Transverse colon (tissue), 4 donors: ENCODE measurements around the gene STX12. TPM values are rescaled to one million over a fixed set of nuclear protein-coding genes. Genes with fewer than 3 reads are reported as not detected.
A peak's percentile ranks its signal among the peaks of the same experiment; 100 is the strongest.
"Not testable (repeated sequence)": the region's sequence is repeated elsewhere in the genome, so short reads cannot be mapped to it uniquely, and the experiment has no call there.

Source experiments
- DNase-seq: peaks from one replicate; pipeline ENCODE4 v3.0.0-alpha.2; 2019
- H3K27ac ChIP-seq, 4 donors: fragments of 200-600 bp; sonication (generic); 2 replicates each; pipeline ENCODE4 v1.5.1; 2016 to 2018; ENCODE audit warnings: inconsistent platforms in 4 of 4
- H3K27me3 ChIP-seq: fragments of 200-600 bp; sonication (generic); 2 replicates; pipeline ENCODE4 v1.5.1; 2017; ENCODE audit warnings: inconsistent platforms
- H3K36me3 ChIP-seq, 4 donors: fragments of 200-600 bp; sonication (generic); 2 replicates each; pipeline ENCODE4 v1.5.1; 2017 to 2019; ENCODE audit warnings: inconsistent platforms in 4 of 4
- H3K4me1 ChIP-seq, 4 donors: fragments of 200-600 bp; sonication (generic); 2 replicates each; pipeline ENCODE4 v1.5.1; 2017 to 2020; ENCODE audit warnings: inconsistent platforms in 4 of 4
- H3K4me3 ChIP-seq, 4 donors: fragments of 200-600 bp; sonication (generic); 1 replicate in 1 of 4; 2 replicates in 3 of 4; pipeline versions ENCODE4 v1.5.1 to v1.6.1; 2017 to 2019; ENCODE audit warnings: inconsistent platforms in 4 of 4
- H3K9me3 ChIP-seq, 2 donors: fragments of 200-600 bp; sonication (generic); 2 replicates each; pipeline ENCODE4 v1.5.1; 2017 to 2019; ENCODE audit warnings: inconsistent platforms in 2 of 2
- EP300 ChIP-seq: sonication (generic); formaldehyde crosslinking; IDR thresholded peaks from one replicate; pipeline ENCODE4 v1.6.1; 2017; ENCODE audit warnings: antibody characterized with exemption, low read depth
- POLR2A ChIP-seq: fragments of 450-650 bp; IDR thresholded peaks from one replicate; pipeline ENCODE4 v1.6.1; 2016; ENCODE audit warnings: antibody characterized with exemption, mild to moderate bottlenecking, moderate library complexity
- POLR2AphosphoS5 ChIP-seq, 3 donors: sonication (generic); formaldehyde crosslinking; IDR thresholded peaks; one replicate each; pipeline ENCODE4 v1.6.1; 2016; ENCODE audit warnings: antibody characterized with exemption in 3 of 3
- WGBS, 2 donors: methylation state at CpG; one replicate each; pipeline ENCODE4 v1.1.5; 2018; ENCODE audit warnings: low coverage in 1 of 2; 5-methylcytosine and 5-hydroxymethylcytosine counted together
- in situ Hi-C, 4 donors: fragments of 200-750 bp; cut with MboI; loops; one replicate each; pipeline versions ENCODE4 v1.15.0 to v1.15.1; 2017; ENCODE audit warnings: low sequenced_read_pairs in 3 of 4, low pct_ligation_motif_present in 1 of 4, low pct_unique_long_range_greater_than_20kb in 1 of 4
- intact Hi-C: fragments of 100-400 bp; cut with DNase I; formaldehyde crosslinking; loops from one replicate; pipeline ENCODE4 v1.15.1; 2023; ENCODE audit warnings: low total_unique reads
- total RNA-seq, 4 donors: library from RNA; depleted of rRNA; stranded (reverse); fragments of >200 nt; gene quantifications; one replicate each; pipeline ENCODE4 v1.1.0, GENCODE V29; 2016
- TF ChIP-seq, protein P1 (sequence below), 5 experiments: fragments of 200-600 bp in 3 of 5; fragments of 450-650 bp in 2 of 5; sonication (generic) in 3 of 5; IDR thresholded peaks; 1 replicate in 2 of 5; 2 replicates in 3 of 5; pipeline ENCODE4 v1.5.1; 2016 to 2017; ENCODE audit warnings: antibody characterized with exemption in 5 of 5, inconsistent platforms in 3 of 5, mild to moderate bottlenecking in 2 of 5, moderate library complexity in 1 of 5

STX12 gene
- total RNA-seq, 4 donors from 2014 or later = 11.3 to 65.3 (median 47.6) TPM

DNA sequence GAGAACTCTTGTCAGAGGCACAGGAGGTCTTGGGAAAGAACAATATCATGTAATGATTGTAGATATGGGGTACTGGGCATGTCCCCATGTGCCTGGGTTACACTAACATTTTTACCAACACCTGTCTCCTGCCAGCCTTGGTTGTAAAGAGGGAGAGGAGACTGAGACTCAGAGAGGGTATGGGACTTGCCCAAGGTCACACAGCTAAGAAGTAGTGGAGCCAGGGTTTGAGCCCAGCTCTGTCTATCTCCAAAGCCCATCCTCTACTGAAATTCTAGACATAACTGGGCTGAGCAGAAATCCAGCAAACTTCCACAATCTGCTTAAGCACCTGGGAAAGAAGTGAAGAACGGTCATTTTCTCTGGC is 96.7 kb downstream of the STX12 start:
- no peak overlapping the region for H3K4me3 ChIP-seq
- no peaks in the 10 kb centered on the region for H3K27me3 ChIP-seq
- in situ Hi-C loops = loop anchor here in 3 of 4 donors (10.0 to 25.0 kb wide), 3 partner anchors 105 to 343 kb away; no protein-coding TSS in a partner anchor
- H3K9me3 ChIP-seq = no peaks in the 10 kb centered on the region
- intact Hi-C loops = no loop called here
- H3K4me1 ChIP-seq = peaks cover 0 to 10% (median 9%) of the 10 kb centered on the region in 4 donors
- WGBS, 2 donors = 73% methylated on average over 1 of the region's 1 CpG; no CpG with 5 or more reads in 1 of the 2 donors
- TF ChIP-seq POLR2AphosphoS5 (IDR thresholded peaks at IDR 0.05) (no peak), EP300 (no peak), POLR2A (no peak)
- TF ChIP-seq, protein P1, sequence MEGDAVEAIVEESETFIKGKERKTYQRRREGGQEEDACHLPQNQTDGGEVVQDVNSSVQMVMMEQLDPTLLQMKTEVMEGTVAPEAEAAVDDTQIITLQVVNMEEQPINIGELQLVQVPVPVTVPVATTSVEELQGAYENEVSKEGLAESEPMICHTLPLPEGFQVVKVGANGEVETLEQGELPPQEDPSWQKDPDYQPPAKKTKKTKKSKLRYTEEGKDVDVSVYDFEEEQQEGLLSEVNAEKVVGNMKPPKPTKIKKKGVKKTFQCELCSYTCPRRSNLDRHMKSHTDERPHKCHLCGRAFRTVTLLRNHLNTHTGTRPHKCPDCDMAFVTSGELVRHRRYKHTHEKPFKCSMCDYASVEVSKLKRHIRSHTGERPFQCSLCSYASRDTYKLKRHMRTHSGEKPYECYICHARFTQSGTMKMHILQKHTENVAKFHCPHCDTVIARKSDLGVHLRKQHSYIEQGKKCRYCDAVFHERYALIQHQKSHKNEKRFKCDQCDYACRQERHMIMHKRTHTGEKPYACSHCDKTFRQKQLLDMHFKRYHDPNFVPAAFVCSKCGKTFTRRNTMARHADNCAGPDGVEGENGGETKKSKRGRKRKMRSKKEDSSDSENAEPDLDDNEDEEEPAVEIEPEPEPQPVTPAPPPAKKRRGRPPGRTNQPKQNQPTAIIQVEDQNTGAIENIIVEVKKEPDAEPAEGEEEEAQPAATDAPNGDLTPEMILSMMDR (IDR thresholded peaks at IDR 0.05) = no peak
- no peak for DNase-seq
- peak overlapping the region; percentile 51 to 68 (median 64) for H3K27ac ChIP-seq
- H3K36me3 ChIP-seq = no peaks in the 10 kb centered on the region

DNA sequence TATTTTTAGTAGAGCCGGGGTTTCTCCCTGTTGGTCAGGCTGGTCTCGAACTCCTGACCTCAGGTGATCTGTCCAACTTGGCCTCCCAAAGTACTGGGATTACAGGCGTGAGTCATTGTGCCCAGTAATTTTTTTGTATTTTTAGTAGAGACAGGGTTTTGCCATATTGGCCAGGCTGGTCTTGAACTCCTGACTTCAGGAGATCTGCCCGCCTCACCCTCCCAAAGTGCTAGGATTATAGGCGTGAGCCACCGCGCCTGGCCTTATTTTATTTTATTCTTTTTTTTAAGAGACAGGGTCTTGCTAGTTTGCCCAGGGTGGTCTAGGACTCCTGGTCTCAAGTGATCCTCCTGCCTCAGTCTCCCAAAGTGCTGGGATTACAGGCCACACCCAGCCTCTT is 98.1 kb downstream of the STX12 start:
- H3K27ac ChIP-seq, H3K9me3 ChIP-seq, DNase-seq, H3K36me3 ChIP-seq, intact Hi-C loops, H3K27me3 ChIP-seq, H3K4me3 ChIP-seq: not testable (repeated sequence)
- 78 to 89% methylated on average over 5 to 7 of the region's 7 CpGs for WGBS, 2 donors
- in situ Hi-C loops = loop anchor here in 2 of 4 donors (25.0 kb wide), 2 partner anchors 116 to 341 kb away; no protein-coding TSS in a partner anchor
- H3K4me1 ChIP-seq = peaks cover 0 to 13% (median 10%) of the 10 kb centered on the region in 4 donors

DNA sequence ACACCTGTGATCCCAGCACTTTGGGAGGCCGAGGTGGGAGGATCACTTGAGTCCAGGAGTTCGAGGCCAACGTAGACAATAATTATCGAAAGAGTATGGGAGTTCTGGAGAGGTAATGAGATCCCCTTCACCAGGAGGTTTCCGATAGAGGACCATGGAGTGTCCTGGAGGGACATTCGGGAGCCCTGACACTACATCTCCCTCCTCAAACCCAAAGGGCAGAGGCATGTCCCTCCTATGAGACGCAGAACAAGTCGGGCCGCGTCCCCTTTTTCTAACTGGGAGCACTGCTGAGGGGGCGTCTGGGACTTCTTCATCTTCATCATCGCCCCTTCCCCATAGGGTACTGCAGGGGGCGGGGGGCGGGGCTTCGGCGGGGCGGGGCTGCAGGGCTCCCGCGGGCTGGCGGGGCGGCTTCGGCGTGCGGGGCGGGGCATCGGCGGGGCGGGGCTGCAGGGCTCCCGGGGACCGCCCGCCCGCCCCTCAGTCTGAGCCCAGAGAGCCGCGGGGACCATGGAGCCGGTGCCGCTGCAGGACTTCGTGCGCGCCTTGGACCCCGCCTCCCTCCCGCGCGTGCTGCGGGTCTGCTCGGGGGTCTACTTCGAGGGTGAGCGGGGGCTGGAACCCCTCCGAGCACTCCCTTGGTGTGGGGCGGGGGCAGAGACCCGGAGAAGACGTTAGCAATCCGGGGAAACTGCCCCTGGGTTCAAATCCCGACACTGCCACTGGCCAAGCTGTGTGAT is 99.2 kb downstream of the STX12 start, which contains the start of gene THEMIS2:
Gene THEMIS2, plus strand, starts transcription at position 486 of the 743 bp plus-strand sequence. Its CDS starts 28 bp downstream, at position 514.
- WGBS, 2 donors = 37% methylated on average over 11 of the region's 53 CpGs; no CpG with 5 or more reads in 1 of the 2 donors
- Histone ChIP-seq H3K27ac (peak within 1 kb of the TSS; percentile 70 to 85 (median 78)), H3K4me3 (peak within 1 kb of the TSS; percentile 43 to 85 (median 66)), H3K36me3 (no peaks in the 10 kb centered on the region), H3K4me1 (peaks cover 0 to 13% (median 10%) of the 10 kb centered on the region in 4 donors), H3K9me3 (no peaks in the 10 kb centered on the region), H3K27me3 (no peaks in the 10 kb centered on the region)
- intact Hi-C loops = no loop called here
- peak; percentile 81 for DNase-seq
- TF ChIP-seq, protein P1 (IDR thresholded peaks at IDR 0.05) = no peak
- TF ChIP-seq POLR2A (peak; percentile 71), POLR2AphosphoS5 (IDR thresholded peaks at IDR 0.05) (peak; percentile 82 to 87 (median 86)), EP300 (no peak)
- in situ Hi-C loops = loop anchor here in 2 of 4 donors (25.0 kb wide), 2 partner anchors 115 to 340 kb away; no protein-coding TSS in a partner anchor

DNA sequence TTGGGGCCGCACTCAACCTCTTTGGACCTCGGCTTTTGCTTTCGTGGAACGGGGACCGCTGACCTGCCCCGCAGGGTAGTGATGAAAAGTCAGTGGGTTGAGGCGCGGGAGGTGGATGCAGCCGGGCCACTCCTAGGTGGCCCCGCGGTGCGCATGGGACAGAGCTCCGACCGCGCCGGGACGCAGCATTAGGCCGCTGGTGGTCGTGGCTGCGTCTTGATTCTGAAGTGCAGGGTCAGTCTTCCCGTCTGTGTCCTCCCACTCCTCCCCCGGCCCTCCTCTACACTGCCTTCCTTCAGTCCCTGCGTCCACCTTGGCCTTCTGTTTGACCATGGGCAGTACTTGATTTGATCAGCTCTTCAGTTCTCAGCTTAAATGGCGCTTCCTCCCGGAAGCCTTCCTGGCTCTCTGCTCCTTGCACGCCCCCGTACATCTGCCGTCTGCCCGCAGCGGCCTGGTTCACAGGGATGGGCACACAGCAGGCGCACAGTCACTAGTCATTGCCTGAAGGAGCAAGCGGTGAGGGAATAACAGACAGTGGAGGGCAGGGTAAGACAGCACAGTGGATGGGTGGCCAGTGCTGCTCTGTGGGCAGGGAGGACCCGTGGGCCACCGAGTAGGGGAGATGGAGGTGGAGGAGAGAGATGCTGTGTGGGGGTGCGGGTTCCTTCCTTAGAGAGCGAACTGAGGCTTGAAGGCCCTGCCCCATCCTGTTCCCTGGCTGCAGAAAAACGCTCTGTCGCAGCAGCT is 100.0 kb downstream of the STX12 start:
- H3K4me1 ChIP-seq = peaks cover 0 to 13% (median 10%) of the 10 kb centered on the region in 4 donors
- DNase-seq = no peak
- no peaks in the 10 kb centered on the region for H3K36me3 ChIP-seq
- H3K4me3 ChIP-seq = peak overlapping the region; percentile 43 to 85 (median 66)
- WGBS, 2 donors = 11 to 23% methylated on average over 6 to 38 of the region's 38 CpGs
- H3K9me3 ChIP-seq = no peaks in the 10 kb centered on the region
- peak overlapping the region; percentile 70 to 85 (median 78) for H3K27ac ChIP-seq
- TF ChIP-seq POLR2AphosphoS5 (IDR thresholded peaks at IDR 0.05) (no peak), POLR2A (no peak)
- TF ChIP-seq, protein P1 (IDR thresholded peaks at IDR 0.05) = no peak
- no peaks in the 10 kb centered on the region for H3K27me3 ChIP-seq
- intact Hi-C loops (no loop called here), in situ Hi-C loops (loop anchor here in 2 of 4 donors (25.0 kb wide), 2 partner anchors 114 to 339 kb away; no protein-coding TSS in a partner anchor)
